HG03342 (cell line): ENCODE measurements around the gene JAGN1.
"Not testable (repeated sequence)": the region's sequence is repeated elsewhere in the genome, so short reads cannot be mapped to it uniquely, and the experiment has no call there.

Experiments
- ATAC-seq: cut with Tn5 transposase; IDR thresholded peaks from one replicate; pipeline ENCODE4 v1.9.1; 2021; ENCODE audit warnings: mild to moderate bottlenecking, moderate library complexity; ENCODE audit not compliant: unreplicated experiment

JAGN1 gene

GRCh38 chr3:9897408-9898372, 7.3 kb downstream of the JAGN1 start:
- peak; percentile 57 for ATAC-seq

GRCh38 chr3:9898467-9899241, 8.2 kb downstream of the JAGN1 start:
- no peak for ATAC-seq

GRCh38 chr3:9899289-9899791, 8.9 kb downstream of the JAGN1 start:
- no peak for ATAC-seq

GRCh38 chr3:9900965-9901415, 10.6 kb downstream of the JAGN1 start:
- ATAC-seq, result not testable (repeated sequence)

DNA sequence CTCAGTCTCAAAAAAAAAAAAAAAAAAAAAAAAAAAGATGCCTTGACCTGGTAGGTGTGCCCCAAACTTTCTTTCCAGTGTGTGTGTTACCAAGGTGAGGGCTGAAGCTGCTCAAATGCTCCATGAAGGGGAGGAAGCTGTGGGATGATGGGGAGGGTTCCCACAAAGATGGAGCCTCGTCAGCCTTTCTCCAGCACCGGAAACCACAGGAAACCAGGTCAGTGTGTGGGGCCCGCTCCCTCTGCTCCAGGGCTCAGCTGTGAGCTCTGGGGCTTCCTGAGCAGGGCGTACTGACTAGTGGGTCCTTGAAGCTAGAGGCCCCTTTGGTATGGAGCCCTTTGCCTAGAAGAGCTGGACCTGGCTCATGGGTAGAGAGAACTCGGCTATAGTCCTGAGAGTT, 11.6 kb downstream of the JAGN1 start:
- ATAC-seq, result no peak

DNA sequence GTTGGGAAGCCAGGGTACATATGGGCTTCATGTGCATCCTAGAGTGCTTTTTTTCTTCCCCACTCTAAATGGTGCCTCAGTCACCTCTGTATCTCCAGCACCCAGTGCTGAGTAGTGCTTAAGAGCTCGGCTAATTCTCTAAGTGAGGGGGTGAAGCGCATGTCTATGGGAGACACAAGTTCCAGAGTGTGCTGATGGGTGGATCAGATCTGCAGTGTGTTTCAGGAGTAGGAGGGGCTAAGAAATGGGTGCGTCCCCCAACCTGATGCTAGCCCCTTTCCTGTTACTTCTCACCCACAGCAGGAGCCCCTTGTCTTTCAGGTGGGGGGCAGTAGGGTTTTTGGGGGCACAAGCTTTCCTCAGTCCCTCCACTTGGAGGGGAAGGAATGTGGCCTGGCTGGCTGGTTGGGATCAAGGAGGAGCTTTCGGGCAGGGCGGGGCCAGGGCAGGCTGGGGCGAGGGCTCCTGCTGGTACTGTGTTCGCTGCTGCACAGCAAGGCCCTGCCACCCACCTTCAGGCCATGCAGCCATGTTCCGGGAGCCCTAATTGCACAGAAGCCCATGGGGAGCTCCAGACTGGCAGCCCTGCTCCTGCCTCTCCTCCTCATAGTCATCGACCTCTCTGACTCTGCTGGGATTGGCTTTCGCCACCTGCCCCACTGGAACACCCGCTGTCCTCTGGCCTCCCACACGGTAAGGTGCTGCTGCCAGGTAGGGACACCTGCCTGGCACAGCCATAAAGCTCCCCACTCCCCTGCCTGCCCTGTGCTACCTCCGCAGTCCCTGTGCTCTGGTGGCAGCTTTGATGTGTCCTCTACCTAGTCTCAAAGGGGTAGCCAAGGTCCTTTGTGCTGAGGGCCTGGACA, 12.2 kb downstream of the JAGN1 start, which contains the start of gene IL17RE:
Gene IL17RE (plus strand): TSS at position 477 of the 866 bp plus-strand sequence. CDS start 85 bp downstream, at position 562.
- no peak for ATAC-seq

GRCh38 chr3:9903238-9903624, 12.8 kb downstream of the JAGN1 start:
- no peak for ATAC-seq

DNA sequence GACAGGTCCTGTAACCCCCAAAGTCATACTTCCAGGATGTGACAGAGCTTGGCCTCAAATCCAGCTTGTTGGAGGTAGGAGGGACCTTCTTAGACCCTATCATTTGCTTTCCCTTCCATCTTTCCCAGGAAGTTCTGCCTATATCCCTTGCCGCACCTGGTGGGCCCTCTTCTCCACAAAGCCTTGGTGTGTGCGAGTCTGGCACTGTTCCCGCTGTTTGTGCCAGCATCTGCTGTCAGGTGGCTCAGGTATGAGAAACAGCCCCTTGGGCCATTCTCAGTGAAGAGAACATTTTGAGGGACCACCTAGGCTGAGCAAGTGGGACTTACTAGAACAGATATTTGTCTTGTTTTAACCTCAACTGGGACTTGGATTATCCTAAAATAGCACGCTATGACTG, 13.5 kb downstream of the JAGN1 start:
- ATAC-seq, result no peak

- no peak for ATAC-seq
Observed at GRCh38 chr3:9906480-9906879, 16.1 kb downstream of the JAGN1 start.

DNA sequence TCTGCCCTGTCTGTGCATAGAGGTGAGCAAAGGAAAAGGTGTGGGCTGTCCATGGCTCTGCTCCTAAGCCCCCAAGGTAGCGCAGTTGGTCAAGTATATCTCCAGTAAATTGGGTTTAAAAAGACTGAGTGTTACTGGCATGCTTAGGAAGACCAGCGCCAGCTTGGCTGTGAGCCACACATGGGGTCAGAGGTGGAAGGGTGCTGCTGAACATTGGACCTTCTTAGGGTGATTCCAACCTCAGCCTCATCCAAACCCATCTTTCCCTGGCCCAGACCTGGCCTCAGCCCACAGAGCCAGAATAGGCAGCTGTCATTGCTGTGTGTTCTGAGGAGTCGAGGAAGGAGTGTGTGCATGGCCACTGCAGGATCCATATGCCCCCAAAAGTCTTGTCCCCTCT, 17.9 kb downstream of the JAGN1 start:
- no peak for ATAC-seq

DNA sequence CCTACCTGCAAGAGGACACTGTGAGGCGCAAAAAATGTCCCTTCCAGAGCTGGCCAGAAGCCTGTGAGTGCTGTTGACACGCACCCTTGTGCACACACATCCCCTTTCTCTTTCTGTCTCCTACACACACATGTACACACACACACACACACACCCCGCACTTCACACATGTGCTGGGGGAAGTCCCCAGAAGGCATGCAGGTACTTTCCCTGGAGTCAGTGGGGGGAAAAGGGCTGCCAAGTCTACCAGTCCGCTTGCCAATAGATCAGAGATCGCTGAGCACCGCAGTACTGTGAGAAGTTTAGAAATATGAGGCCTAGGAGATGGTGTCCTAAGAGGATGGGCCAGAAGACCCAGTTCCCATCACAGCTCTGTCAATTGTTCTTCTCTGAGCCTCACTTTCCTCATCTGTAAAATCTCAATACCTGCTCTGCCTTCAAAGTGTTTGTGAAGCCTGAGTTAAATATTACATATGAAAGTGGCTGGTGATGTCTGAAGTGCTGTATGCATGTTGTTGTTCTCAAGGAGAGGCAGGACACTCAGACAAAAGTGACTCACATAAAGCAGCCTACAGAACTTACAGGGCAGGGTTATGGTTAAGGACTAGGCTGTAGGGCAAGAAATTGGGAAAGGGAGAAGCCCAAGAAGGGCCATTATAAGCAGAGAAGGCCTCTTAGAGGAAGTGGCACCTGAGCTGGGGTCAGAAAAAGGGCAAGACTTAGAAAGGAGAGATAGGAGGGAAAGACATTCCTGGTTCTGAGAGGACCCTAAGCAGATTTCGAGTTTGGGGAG, 19.0 kb downstream of the JAGN1 start:
- no peak for ATAC-seq

DNA sequence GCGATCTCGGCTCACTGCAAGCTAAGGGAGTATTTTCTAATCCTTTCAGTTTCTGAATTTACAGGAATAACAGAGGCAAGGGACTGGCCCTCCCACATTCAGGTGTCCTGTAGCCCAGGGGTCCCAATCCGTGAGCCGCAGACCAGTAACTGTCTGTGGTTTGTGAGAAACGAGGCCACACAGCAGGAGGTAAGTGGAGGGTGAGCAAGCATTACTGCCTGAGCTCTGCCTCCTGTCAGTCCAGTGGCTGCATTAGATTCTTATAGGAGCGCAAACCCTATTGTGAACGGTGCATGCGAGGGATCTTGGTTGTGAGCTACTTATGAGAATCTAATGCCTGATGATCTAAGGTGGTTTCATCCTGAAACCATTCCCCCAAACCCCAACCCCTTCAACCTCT, 21.5 kb downstream of the JAGN1 start:
- no peak for ATAC-seq

DNA sequence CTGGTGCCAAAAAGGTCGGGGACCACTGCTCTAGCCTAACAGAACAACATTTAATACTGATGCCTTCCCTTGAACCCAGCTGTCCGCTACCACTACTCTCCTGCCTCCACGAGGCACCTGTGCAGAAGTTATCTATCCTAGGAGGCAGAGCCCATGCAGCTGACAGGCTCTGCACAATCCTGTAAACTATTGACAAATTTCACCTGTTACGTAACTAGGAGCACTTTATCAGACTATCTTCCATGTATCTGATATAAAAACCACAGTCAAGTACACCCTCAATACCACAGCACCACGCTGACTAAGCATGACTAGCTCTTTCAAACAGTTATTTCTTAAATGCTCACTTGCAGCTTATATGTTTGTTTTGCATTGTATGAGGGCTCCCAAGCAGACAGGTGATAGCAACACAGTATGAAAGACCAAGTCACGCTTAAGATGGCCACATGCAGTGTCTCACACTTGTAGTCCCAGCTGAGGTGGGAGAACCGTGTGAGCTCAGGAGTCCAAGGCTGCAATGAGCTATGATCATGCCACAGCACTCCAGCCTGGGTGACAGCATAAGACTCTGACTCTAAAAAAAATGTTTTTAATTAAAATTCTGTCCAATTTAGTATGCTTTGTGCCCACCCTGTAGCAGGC, 22.0 kb downstream of the JAGN1 start:
- ATAC-seq, result no peak

- no peak for ATAC-seq
Observed at GRCh38 chr3:9913601-9914000, 23.2 kb downstream of the JAGN1 start.

DNA sequence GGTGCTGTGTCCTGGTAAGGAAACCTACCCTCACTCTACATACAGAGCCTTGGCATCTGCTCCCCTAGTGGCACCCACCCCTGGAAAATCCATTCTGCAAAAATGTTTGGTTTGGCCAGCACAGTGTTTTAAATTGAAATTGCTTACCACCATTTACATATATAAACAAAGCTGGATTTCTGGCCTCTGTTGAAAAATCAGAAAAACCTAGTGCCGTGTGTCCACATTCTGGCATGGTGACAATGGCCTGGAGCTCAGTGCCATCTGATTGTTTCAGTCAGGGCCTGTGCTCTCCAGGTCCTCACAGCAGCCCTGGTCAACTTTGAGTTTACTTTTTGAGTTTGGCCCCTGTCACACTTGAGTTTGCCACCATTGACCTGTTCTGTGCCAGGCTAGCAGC, 23.6 kb downstream of the JAGN1 start:
- no peak for ATAC-seq

GRCh38 chr3:9914559-9915253, 24.3 kb downstream of the JAGN1 start:
- ATAC-seq, result no peak

- no peak for ATAC-seq
Observed at GRCh38 chr3:9915254-9916141, 25.1 kb downstream of the JAGN1 start.

DNA sequence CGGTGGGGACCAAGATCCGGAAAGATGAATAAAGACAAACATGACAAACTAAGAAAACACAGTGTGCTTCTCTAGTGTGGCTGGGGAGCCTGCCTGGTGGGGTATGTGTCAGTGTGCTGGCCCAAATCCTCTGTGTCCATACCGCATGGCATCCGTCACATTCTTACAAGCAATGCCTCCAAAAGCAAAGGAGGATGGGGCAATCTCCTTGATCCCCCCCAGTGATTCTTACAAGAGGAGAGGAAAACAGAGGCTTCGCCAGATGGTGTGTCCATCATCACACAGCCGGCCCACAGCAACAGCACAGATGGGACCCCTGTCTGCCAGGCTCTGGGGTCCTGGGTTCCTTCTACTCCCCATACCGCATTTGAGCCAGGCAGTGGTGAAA, 25.9 kb downstream of the JAGN1 start:
- ATAC-seq, result no peak
